Rectal smooth muscle tissue (tissue), 1 donor: ENCODE measurements around the gene KDM1A.

Source experiments
- H3K27ac ChIP-seq: one replicate; pipeline ENCODE4 v1.7.0; 2013; ENCODE audit warnings: low read depth, low read length, inconsistent platforms
- H3K27me3 ChIP-seq: one replicate; pipeline ENCODE4 v1.7.0; 2013; ENCODE audit warnings: low read length; ENCODE audit not compliant: control insufficient read depth, insufficient read depth
- H3K36me3 ChIP-seq: one replicate; pipeline ENCODE4 v1.7.0; 2013; ENCODE audit warnings: low read length; ENCODE audit not compliant: control insufficient read depth, insufficient read depth
- H3K4me1 ChIP-seq: one replicate; pipeline ENCODE4 v1.7.0; 2013; ENCODE audit warnings: low read length; ENCODE audit not compliant: control insufficient read depth, insufficient read depth
- H3K4me3 ChIP-seq: one replicate; pipeline ENCODE4 v1.7.0; 2013; ENCODE audit warnings: low read length
- H3K9ac ChIP-seq: one replicate; pipeline ENCODE4 v1.7.0; 2013; ENCODE audit warnings: low read length

KDM1A gene

DNA sequence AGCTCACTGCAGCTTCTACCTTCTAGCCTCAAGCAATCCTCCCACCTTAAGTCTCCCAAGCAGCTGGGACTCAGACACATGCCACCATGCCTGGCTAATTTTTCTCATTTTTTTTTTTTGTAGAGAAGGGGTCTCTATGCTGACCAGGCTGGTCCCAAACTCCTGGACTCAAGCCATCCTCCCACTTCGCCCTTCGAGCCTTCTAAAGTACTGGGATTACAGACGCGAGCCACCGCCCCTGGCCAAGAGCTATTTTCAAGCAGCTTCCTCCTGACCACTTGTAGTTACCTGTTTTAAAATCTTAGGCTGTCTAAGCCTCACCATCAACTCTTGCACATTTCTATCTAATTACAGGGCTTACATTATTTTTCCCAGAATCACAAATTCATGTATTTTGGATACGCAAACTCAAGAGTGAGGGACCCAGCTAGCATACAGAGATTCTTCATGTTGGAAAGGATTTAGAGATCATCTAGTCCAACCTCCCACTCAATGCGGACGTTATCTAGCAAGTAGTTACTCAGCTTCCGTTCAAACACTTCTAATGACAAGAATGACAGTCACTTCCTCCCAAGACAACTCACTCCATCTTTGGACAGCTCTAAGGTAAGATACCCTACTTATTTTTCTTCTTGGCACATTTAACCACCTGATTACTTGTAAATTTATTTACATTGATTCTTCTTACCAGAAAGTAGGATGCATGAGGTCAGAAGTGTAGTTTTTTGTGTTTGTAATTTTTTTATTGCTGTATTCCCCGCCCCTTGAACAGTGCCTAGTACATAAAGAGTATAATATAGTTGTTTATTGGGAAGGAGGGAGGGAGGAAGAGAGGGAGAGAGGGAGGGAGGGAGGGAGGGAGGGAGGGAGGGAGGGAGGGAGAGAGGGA is 84.0 kb downstream of the KDM1A start:
- peaks cover 9% of the 10 kb centered on the region for H3K4me1 ChIP-seq
- no peak overlapping the region for H3K27ac ChIP-seq
- no peak overlapping the region for H3K9ac ChIP-seq
- no peak overlapping the region for H3K4me3 ChIP-seq
- peaks cover 2% of the 10 kb centered on the region for H3K36me3 ChIP-seq
- no peaks in the 10 kb centered on the region for H3K27me3 ChIP-seq

DNA sequence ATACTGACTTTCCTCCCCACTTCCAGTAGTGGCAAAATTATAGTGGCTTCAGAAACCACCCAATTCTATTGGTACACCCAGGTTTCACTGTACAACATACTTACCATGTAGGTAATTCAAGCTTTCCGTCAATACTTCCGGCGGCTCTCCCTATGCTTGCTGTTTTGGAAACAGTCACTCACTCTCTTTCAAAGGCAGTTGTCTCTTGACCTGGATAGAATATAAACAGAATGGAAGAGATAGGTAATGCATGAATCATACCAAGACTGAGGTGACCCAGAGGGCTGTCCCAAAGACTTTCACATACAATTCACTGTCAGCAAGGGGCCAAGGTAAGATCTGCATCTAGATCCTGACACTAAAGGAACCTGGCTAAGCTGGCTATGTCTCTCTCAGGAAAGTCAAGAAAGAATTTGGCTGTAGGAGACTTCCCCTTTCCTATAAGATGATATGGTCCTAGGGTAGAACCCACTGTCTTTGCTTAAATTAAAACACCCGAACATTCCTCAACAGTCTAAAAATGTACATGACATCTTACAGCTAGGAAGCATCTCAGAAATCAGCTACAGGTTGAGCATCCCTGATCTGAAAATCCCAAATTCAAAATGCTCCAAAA is 89.8 kb downstream of the KDM1A start:
- no peak overlapping the region for H3K27ac ChIP-seq
- H3K27me3 ChIP-seq: no peaks in the 10 kb centered on the region
- H3K4me1 ChIP-seq: no peaks in the 10 kb centered on the region
- H3K36me3 ChIP-seq: peaks cover 2% of the 10 kb centered on the region
- H3K4me3 ChIP-seq: no peak overlapping the region
- H3K9ac ChIP-seq: no peak overlapping the region

DNA sequence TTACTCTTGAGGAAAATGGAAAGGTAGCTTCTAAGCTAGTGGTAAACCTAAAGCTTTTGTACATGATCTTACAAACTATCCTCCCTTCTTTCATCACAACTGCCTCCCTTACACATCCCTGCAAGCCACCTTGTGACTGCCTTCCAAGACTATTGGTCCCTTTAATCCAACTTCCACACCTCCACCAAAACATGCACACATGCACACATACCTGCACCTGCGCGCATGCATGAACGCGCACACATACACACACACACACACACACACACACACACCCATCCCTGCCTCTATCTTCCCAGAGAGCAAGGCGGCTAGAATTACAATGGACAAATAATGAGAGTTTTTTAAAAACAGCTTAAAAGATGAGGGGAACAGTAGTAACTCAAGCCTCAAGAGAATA is 91.1 kb downstream of the KDM1A start:
- no peaks in the 10 kb centered on the region for H3K27me3 ChIP-seq

DNA sequence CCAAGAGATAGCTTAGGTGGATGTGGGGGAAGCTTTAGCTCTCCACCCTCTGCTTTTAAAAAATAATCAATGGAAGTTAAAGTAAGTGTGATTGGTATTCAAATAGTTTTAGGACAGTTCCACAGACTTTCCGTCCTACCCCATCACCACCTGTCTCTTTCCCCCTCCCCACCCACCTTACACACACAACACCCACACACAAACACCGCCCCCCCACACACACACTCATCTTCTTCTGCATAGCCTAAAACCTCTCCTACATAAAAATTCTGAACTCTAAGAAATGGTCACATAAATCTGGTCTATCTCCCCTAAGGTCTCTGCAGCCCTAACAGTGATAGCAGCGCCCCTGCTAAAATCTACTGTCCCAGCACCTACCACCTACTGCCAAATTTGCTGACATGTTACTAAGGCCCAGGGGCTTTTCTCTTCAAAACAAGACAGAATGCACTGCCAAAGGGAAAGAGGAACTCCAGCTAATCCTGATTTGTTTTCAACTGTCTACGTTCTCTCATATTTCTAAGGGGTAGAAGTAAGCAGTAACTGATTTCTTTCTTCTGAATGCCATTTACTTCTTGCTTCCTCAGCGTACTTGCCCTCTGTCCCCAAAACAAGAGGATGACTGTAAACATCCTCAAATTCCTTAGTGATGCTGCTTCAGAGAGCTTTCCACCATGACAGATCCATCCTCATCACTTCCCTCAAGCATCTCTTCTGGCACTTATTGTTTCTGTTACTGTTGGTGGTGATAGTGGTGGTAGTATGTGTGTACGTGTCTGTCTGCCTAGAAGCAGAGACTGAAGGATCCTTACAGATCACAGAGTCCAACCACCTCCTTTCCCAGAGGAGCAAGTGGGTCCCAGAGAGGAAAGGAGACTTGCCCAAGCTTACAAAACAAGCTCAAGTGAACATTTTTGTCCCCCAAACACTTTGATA is 92.6 kb downstream of the KDM1A start:
- Histone ChIP-seq H3K36me3 (no peaks in the 10 kb centered on the region), H3K27me3 (no peaks in the 10 kb centered on the region), H3K4me3 (no peak overlapping the region), H3K9ac (no peak overlapping the region), H3K4me1 (no peaks in the 10 kb centered on the region), H3K27ac (no peak overlapping the region)

More for the DNA sequence above, 91.1 kb downstream of the KDM1A start:
- peaks cover 2% of the 10 kb centered on the region for H3K36me3 ChIP-seq
- no peak overlapping the region for H3K4me3 ChIP-seq
- no peak overlapping the region for H3K9ac ChIP-seq
- no peaks in the 10 kb centered on the region for H3K4me1 ChIP-seq
- H3K27ac ChIP-seq: no peak overlapping the region

DNA sequence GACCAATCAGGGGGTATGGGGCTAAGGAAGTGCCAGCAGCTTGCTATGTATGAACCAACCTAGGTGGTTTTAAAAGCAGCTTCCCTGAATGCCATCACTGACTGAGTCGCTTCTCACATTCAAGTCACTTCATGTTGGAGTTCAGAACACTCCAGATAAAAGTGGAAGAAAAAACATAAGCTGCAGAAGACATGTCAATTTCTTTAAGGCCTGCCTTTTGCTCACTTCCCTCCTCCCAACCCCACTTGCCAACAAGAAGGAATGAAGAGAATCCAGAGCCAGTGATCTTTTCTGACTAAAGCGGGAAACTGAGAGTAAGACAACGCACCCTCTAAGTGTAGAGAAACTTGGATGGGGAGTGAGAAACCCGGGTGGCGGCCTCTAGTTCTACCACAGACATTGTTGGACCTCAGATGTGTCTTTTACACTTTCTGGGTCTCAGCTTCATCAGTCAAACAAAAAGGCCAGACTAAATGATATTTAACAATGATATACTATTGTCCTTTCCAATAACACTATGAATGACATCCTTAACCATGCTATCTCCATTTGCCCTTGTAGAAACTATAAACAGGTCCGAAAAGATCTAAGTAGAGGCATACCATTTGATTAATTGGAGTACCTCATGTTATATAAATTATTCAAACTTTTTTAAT is 95.3 kb downstream of the KDM1A start:
- Histone ChIP-seq H3K9ac (no peak overlapping the region), H3K27ac (peak overlapping the region; percentile 22), H3K36me3 (no peaks in the 10 kb centered on the region), H3K4me1 (peaks cover 3% of the 10 kb centered on the region), H3K4me3 (no peak overlapping the region), H3K27me3 (no peaks in the 10 kb centered on the region)

DNA sequence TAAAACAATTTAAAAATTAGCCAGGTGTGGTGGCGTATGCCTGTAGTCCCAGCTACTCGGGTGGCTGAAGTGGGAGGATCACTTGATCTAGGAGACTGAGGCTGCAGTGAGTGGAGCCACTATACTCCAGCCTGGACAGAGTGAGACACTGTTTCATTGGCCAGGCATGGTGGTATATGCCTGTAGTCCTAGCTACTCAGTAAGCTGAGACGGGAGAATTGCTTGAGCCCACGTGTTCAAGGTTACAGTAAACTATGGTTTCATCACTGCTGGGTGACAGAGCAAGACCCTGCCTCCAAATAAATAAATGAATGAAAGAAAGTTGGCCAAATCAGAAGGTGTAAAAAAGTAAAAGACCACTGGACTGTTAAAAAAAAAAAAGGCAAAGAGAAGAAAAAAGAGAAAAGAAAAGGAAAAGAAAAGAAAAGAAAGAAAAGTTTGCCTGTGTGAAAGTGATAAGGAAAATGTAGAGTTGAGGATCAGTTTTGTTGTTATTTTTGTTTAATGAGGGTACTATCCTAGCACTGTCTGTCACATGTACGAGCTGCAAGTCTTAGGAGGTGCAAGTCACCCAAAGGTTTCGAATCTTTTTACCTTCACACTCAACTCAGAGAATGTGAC is 97.1 kb downstream of the KDM1A start:
- Histone ChIP-seq H3K9ac (no peak overlapping the region), H3K4me3 (no peak overlapping the region), H3K27me3 (no peaks in the 10 kb centered on the region), H3K4me1 (peaks cover 3% of the 10 kb centered on the region), H3K36me3 (no peaks in the 10 kb centered on the region), H3K27ac (no peak overlapping the region)

DNA sequence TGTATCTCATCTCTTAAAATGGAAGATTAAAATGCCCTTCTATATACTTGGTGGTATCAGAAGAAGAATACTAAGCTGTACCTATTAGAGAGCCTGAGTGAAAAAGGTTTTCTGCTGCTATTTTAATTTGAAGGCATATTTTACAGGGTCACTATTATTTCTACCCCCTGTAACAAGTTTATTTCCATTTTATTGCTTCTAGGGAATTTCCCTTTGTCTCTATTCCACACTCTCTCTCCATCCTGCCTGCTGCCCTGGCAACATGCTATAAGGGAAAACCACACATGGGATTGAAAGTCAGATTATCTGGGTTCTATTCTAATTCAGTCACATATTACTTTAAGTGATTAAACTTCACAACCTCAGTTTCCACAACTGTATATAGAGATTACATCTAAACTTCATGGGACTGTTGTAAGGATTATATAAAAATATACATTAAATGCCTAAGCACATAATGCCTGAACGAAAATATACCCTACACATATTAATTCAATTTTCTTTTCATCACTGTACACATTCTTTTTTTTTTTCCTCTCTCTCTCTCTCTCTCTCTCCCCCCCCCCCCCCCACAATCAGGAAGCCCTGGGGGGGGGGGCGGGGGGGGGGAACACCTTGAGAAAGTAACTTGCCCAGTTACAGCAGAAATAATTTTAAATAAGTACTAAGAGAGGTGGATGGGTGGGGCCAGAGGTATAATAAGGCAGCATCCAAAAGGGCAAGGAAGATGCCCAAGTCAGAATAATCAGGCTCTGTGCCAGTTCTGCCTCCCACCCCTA is 97.8 kb downstream of the KDM1A start:
- Histone ChIP-seq H3K36me3 (no peaks in the 10 kb centered on the region), H3K4me3 (no peak overlapping the region), H3K27me3 (no peaks in the 10 kb centered on the region), H3K9ac (no peak overlapping the region), H3K4me1 (peaks cover 4% of the 10 kb centered on the region), H3K27ac (no peak overlapping the region)

DNA sequence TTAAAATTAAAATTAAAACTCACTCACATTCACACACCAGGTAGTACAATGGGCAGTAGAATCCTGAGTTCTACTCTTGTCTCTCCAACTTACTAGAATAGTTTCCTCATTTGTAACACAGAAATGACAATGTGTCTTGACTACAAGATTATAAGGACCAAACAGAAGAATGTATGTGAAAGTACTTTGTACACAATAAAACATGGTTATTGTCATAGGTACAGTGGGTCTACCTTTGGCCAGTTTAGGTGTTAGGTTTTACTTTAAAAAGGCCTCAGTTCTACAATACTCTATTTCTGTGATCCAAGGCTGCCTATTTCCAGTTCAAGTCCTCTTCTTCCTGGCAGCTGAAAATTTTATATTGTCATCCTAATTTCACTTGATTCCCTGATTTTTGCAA is 99.1 kb downstream of the KDM1A start:
- Histone ChIP-seq H3K36me3 (no peaks in the 10 kb centered on the region), H3K4me1 (peaks cover 13% of the 10 kb centered on the region), H3K27ac (no peak overlapping the region), H3K9ac (no peak overlapping the region), H3K4me3 (no peak overlapping the region), H3K27me3 (no peaks in the 10 kb centered on the region)

DNA sequence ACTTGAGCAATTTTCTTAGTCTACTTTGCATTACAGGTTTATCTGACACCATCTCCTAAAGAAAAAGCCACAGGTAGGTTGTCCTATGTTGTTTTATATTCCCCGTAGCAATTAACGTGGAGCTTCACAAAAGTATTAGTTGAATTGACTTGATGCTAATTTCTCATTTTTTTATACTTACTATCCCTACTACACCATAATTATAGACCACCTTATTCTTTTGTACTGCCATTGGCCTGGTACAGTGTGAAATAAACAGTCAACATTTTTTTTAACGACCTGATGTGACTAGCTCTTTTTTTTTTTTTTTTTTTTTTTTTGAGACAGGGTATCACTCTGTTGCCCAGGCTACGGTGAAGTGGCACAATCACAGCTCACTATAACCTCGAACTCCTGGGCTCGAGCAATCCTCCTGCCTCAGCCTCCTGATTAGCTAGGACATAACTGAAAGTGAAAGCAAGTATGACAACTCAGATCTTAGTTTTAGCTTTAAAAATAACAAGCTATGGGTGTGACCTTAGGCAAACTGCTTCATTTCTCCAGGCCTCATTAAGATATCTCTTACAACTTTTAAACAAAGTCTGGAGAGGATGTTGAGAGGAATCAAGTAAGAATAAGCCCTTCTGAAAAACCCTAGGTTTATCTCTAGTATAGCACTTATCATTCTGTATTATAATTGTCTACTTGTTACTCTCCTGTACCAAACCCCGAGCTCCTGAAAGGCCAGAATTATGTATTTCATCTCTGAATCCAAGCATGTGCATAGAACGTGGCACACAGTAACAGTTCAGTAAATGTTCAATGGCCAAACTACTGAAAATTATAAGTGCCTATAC is 99.9 kb downstream of the KDM1A start:
- H3K27me3 ChIP-seq: no peaks in the 10 kb centered on the region
- no peak overlapping the region for H3K9ac ChIP-seq
- no peak overlapping the region for H3K27ac ChIP-seq
- H3K4me3 ChIP-seq: no peak overlapping the region
- peaks cover 13% of the 10 kb centered on the region for H3K4me1 ChIP-seq
- no peaks in the 10 kb centered on the region for H3K36me3 ChIP-seq

DNA sequence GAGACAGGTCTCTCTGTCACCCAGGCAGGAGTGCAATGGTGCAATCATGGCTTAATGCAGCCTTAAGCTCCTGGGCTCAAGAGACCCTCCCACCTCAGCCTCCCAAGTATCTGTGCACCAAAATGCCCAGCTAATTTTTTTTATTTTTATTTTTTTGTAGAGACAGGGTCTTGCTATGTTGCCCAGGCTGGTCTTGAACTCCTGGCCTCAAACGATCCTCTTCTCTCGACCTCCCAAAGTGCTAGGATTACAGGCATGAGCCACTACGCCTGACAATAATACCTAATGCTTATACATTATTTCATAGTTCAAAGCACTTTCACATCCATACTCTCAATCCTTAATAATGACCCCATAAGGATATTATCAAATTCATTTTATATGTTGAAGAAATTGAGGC is 101.1 kb downstream of the KDM1A start:
- Histone ChIP-seq H3K36me3 (no peaks in the 10 kb centered on the region), H3K9ac (no peak overlapping the region), H3K4me1 (peaks cover 13% of the 10 kb centered on the region), H3K27ac (no peak overlapping the region), H3K4me3 (no peak overlapping the region), H3K27me3 (no peaks in the 10 kb centered on the region)
